Common myeloid progenitor, CD34-positive (primary cell): Measurements from ENCODE around the gene PDCD7.
"Not testable (repeated sequence)": the region's sequence is repeated elsewhere in the genome, so short reads cannot be mapped to it uniquely, and the experiment has no call there.

ENCODE experiments used
- CTCF ChIA-PET: fragments of 350-600 bp; sonication (Branson Sonifier 250); formaldehyde crosslinking; loops from one replicate; lab custom pipeline; 2021; ENCODE audit warnings: antibody characterized with exemption; lab: Charles Lee
- POLR2A ChIA-PET: fragments of 350-600 bp; sonication (Branson Sonifier 250); formaldehyde crosslinking; loops from one replicate; lab custom pipeline; 2021; ENCODE audit warnings: antibody characterized with exemption; lab: Charles Lee
- DNase-seq, 3 donors: peaks; one replicate each; pipeline versions ENCODE4 v3.0.0 to v3.0.0-alpha.2; 2013
- H3K27ac ChIP-seq, 2 experiments: 1 replicate in 1 of 2; 2 replicates in 1 of 2; pipeline ENCODE4 v1.7.0; 2013; ENCODE audit warnings: inconsistent platforms in 2 of 2, low read length in 2 of 2, mild to moderate bottlenecking in 2 of 2, low read depth in 1 of 2, moderate library complexity in 1 of 2; ENCODE audit not compliant: severe bottlenecking in 2 of 2, insufficient read depth in 1 of 2, poor library complexity in 1 of 2
- H3K27me3 ChIP-seq, 5 experiments: replicated peaks in 2 of 5; 1 replicate in 3 of 5; 2 replicates in 2 of 5; pipeline versions ENCODE4 v1.6.1 to v1.7.0; 2013; ENCODE audit warnings: low read length in 4 of 5, mild to moderate bottlenecking in 2 of 5, moderate library complexity in 2 of 5, inconsistent platforms in 1 of 5; ENCODE audit not compliant: insufficient read depth in 5 of 5, control insufficient read depth in 4 of 5
- H3K36me3 ChIP-seq, 4 experiments: 1 replicate in 2 of 4; 2 replicates in 2 of 4; pipeline versions ENCODE4 v1.6.1 to v1.7.0; 2013; ENCODE audit warnings: low read length in 3 of 4, control low read depth in 1 of 4, mild to moderate bottlenecking in 1 of 4; ENCODE audit not compliant: control insufficient read depth in 4 of 4, insufficient read depth in 4 of 4
- H3K4me1 ChIP-seq, 4 experiments: 1 replicate in 3 of 4; 2 replicates in 1 of 4; pipeline versions ENCODE4 v1.6.1 to v1.7.1; 2013; ENCODE audit warnings: low read length in 3 of 4, mild to moderate bottlenecking in 3 of 4, control low read depth in 1 of 4, inconsistent platforms in 1 of 4, moderate library complexity in 1 of 4; ENCODE audit not compliant: control insufficient read depth in 4 of 4, insufficient read depth in 4 of 4; ENCODE audit errors: control extremely low read depth in 1 of 4
- H3K4me3 ChIP-seq, 7 experiments: 1 replicate in 4 of 7; 2 replicates in 3 of 7; pipeline versions ENCODE4 v1.5.1 to v1.7.0; 2013; ENCODE audit warnings: mild to moderate bottlenecking in 7 of 7, low read length in 6 of 7, moderate library complexity in 6 of 7, inconsistent platforms in 2 of 7, low read depth in 2 of 7, control low read depth in 1 of 7; ENCODE audit not compliant: insufficient read depth in 4 of 7, control insufficient read depth in 1 of 7; ENCODE audit errors: extremely low read depth in 1 of 7
- H3K9me3 ChIP-seq, 5 experiments: 1 replicate in 4 of 5; 2 replicates in 1 of 5; pipeline versions ENCODE4 v1.6.1 to v1.7.1; 2013; ENCODE audit warnings: low read length in 4 of 5, mild to moderate bottlenecking in 2 of 5, inconsistent platforms in 1 of 5, low read depth in 1 of 5, moderate library complexity in 1 of 5; ENCODE audit not compliant: control insufficient read depth in 4 of 5, insufficient read depth in 2 of 5; ENCODE audit errors: control extremely low read depth in 1 of 5
- WGBS: methylation state at CpG from one replicate; pipeline ENCODE4 v1.1.5; 2013; ENCODE audit not compliant: insufficient coverage; 5-methylcytosine and 5-hydroxymethylcytosine counted together

The PDCD7 gene

GRCh38 chr15:65156692-65157091, 23.1 kb upstream of the PDCD7 start:
- Histone ChIP-seq H3K36me3 (peaks cover 11 to 76% (median 40%) of the 10 kb centered on the region in 4 experiments), H3K27ac (no peak overlapping the region), H3K27me3 (no peaks in the 10 kb centered on the region), H3K4me1 (no peaks in the 10 kb centered on the region), H3K9me3 (no peaks in the 10 kb centered on the region), H3K4me3 (no peak overlapping the region)
- POLR2A ChIA-PET = interaction anchor here (1.3 kb wide), 1 partner anchor 9 kb away, joined by 3 read pairs; no protein-coding TSS in a partner anchor
- WGBS = 100% methylated on average over 1 of the region's 5 CpGs
- CTCF ChIA-PET = interaction anchor here (0.8 kb wide), 1 partner anchor 103 kb away, joined by 3 read pairs; no protein-coding TSS in a partner anchor
- DNase-seq = no peak

- Histone ChIP-seq H3K27me3 (no peaks in the 10 kb centered on the region), H3K4me3 (no peak overlapping the region), H3K36me3 (peaks cover 16 to 77% (median 41%) of the 10 kb centered on the region in 4 experiments), H3K27ac (no peak overlapping the region), H3K4me1 (no peaks in the 10 kb centered on the region), H3K9me3 (no peaks in the 10 kb centered on the region)
- WGBS = 96% methylated on average over 4 of the region's 6 CpGs
- ChIA-PET POLR2A (no interaction called here), CTCF (no interaction called here)
- DNase-seq = no peak
Observed at GRCh38 chr15:65154720-65155119, 21.1 kb upstream of the PDCD7 start.

GRCh38 chr15:65147902-65148301, 14.3 kb upstream of the PDCD7 start:
- H3K27me3 ChIP-seq = no peaks in the 10 kb centered on the region
- no peak for DNase-seq
- WGBS = no CpG with 5 or more reads among the region's 3 CpGs
- ChIA-PET CTCF (interaction anchor here (0.9 kb wide), 1 partner anchor 9 kb away, joined by 3 read pairs; no protein-coding TSS in a partner anchor), POLR2A (no interaction called here)
- H3K27ac ChIP-seq = no peak overlapping the region
- no peaks in the 10 kb centered on the region for H3K4me1 ChIP-seq
- no peak overlapping the region for H3K4me3 ChIP-seq
- peaks cover 10 to 32% (median 18%) of the 10 kb centered on the region in 4 experiments for H3K36me3 ChIP-seq
- no peaks in the 10 kb centered on the region for H3K9me3 ChIP-seq

GRCh38 chr15:65146438-65146837, 12.8 kb upstream of the PDCD7 start:
- no peak overlapping the region for H3K27ac ChIP-seq
- WGBS = 84% methylated on average over 2 of the region's 4 CpGs
- no peak overlapping the region for H3K4me3 ChIP-seq
- H3K4me1 ChIP-seq = no peaks in the 10 kb centered on the region
- no peaks in the 10 kb centered on the region for H3K9me3 ChIP-seq
- ChIA-PET CTCF (no interaction called here), POLR2A (interaction anchor here (1.8 kb wide), 1 partner anchor 35 kb away, joined by 3 read pairs; no protein-coding TSS in a partner anchor)
- no peaks in the 10 kb centered on the region for H3K27me3 ChIP-seq
- peaks cover 7 to 24% (median 13%) of the 10 kb centered on the region in 4 experiments for H3K36me3 ChIP-seq
- no peak for DNase-seq

GRCh38 chr15:65138631-65139030, 5.0 kb upstream of the PDCD7 start:
- H3K36me3 ChIP-seq, DNase-seq, H3K4me1 ChIP-seq, H3K9me3 ChIP-seq, H3K27ac ChIP-seq, H3K4me3 ChIP-seq, POLR2A ChIA-PET, H3K27me3 ChIP-seq: not testable (repeated sequence)
- CTCF ChIA-PET = interaction anchor here (0.8 kb wide), 1 partner anchor 9 kb away, joined by 3 read pairs; no protein-coding TSS in a partner anchor
- WGBS = 91% methylated on average over 5 of the region's 6 CpGs

- H3K9me3 ChIP-seq, H3K27me3 ChIP-seq, H3K4me1 ChIP-seq, H3K27ac ChIP-seq, DNase-seq, CTCF ChIA-PET, H3K4me3 ChIP-seq, POLR2A ChIA-PET, H3K36me3 ChIP-seq: not testable (repeated sequence)
- 100% methylated on average over 3 of the region's 4 CpGs for WGBS
Observed at GRCh38 chr15:65137893-65138292, 4.3 kb upstream of the PDCD7 start.

GRCh38 chr15:65137089-65137488, 3.5 kb upstream of the PDCD7 start:
- DNase-seq, H3K9me3 ChIP-seq, CTCF ChIA-PET, POLR2A ChIA-PET, H3K4me3 ChIP-seq, H3K27ac ChIP-seq, H3K36me3 ChIP-seq, H3K27me3 ChIP-seq: not testable (repeated sequence)
- H3K4me1 ChIP-seq = peaks cover 3 to 15% (median 12%) of the 10 kb centered on the region in 4 experiments
- over 99% methylated on average over 7 of the region's 7 CpGs for WGBS
